Measurements from ENCODE around the gene AQP6. TPM values are rescaled to one million over a fixed set of nuclear protein-coding genes. Genes with fewer than 3 reads are reported as not detected.

AQP6 gene
- total and polyA plus RNA-seq, 9 donors: under 0.01 to 0.08 (median 0.04) TPM; not detected in 6

GRCh38 chr12:49967042-49967776, 5.5 kb upstream of the AQP6 start:
- Histone ChIP-seq H3K4me3 (peak overlapping the region; percentile 4), H3K27me3 (no peaks in the 10 kb centered on the region), H3K9me3 (no peaks in the 10 kb centered on the region), H3K4me1 (ENCODE audit: insufficient read depth) (peaks cover 10% of the 10 kb centered on the region), H3K27ac (no peak overlapping the region), H3K36me3 (no peaks in the 10 kb centered on the region)
- peak; percentile 80 to 93 (median 88) for DNase-seq
- WGBS, 3 donors: 1 to 3% (median 1%) methylated on average over 21 to 40 of the region's 40 CpGs
- intact Hi-C loops (cut with DNase I): loop anchor here (5.0 to 10.0 kb wide), 7 partner anchors 88 to 208 kb away; partner anchors contain the start of gene ASIC1 (in 2 of the 4)
- peak; percentile 68 to 88 (median 84) for TF ChIP-seq CTCF (IDR thresholded peaks at IDR 0.05)
- no peak for TF ChIP-seq POLR2A (IDR thresholded peaks at IDR 0.05)

- no peak for DNase-seq
- H3K36me3 ChIP-seq: no peaks in the 10 kb centered on the region
- TF ChIP-seq EP300 (IDR thresholded peaks at IDR 0.05) (no peak), POLR2A (IDR thresholded peaks at IDR 0.05) (no peak), CTCF (IDR thresholded peaks at IDR 0.05) (no peak)
- intact Hi-C loops (cut with DNase I): loop anchor here (5.0 to 10.0 kb wide), 7 partner anchors 87 to 207 kb away; partner anchors contain the start of gene ASIC1 (in 2 of the 4)
- peaks cover 10% of the 10 kb centered on the region for H3K4me1 ChIP-seq (ENCODE audit: insufficient read depth)
- no peak overlapping the region for H3K27ac ChIP-seq
- 26 to 32% (median 31%) methylated on average over 15 of the region's 15 CpGs for WGBS, 3 donors
- H3K9me3 ChIP-seq: no peaks in the 10 kb centered on the region
- no peaks in the 10 kb centered on the region for H3K27me3 ChIP-seq
- no peak overlapping the region for H3K4me3 ChIP-seq
Observed at GRCh38 chr12:49967777-49968250, 4.9 kb upstream of the AQP6 start.

- no peak overlapping the region for H3K4me3 ChIP-seq
Observed at GRCh38 chr12:49968471-49968870, 4.3 kb upstream of the AQP6 start.

GRCh38 chr12:49969027-49969426, 3.7 kb upstream of the AQP6 start:
- WGBS, 3 donors: 77 to 85% (median 84%) methylated on average over 5 of the region's 5 CpGs
- Histone ChIP-seq H3K4me3 (no peak overlapping the region), H3K36me3 (no peaks in the 10 kb centered on the region), H3K4me1 (ENCODE audit: insufficient read depth) (peaks cover 10% of the 10 kb centered on the region), H3K9me3 (no peaks in the 10 kb centered on the region), H3K27me3 (no peaks in the 10 kb centered on the region), H3K27ac (no peak overlapping the region)
- TF ChIP-seq POLR2A (IDR thresholded peaks at IDR 0.05) (no peak), EP300 (IDR thresholded peaks at IDR 0.05) (no peak), CTCF (IDR thresholded peaks at IDR 0.05) (no peak)
- intact Hi-C loops (cut with DNase I): loop anchor here (5.0 to 10.0 kb wide), 7 partner anchors 86 to 206 kb away; partner anchors contain the start of gene ASIC1 (in 2 of the 4)
- DNase-seq: no peak

More at GRCh38 chr12:49968471-49968870, 4.3 kb upstream of the AQP6 start:
- Histone ChIP-seq H3K9me3 (no peaks in the 10 kb centered on the region), H3K36me3 (no peaks in the 10 kb centered on the region), H3K27ac (no peak overlapping the region), H3K27me3 (no peaks in the 10 kb centered on the region), H3K4me1 (ENCODE audit: insufficient read depth) (peaks cover 10% of the 10 kb centered on the region)
- 89 to 92% (median 90%) methylated on average over 6 of the region's 6 CpGs for WGBS, 3 donors
- TF ChIP-seq CTCF (IDR thresholded peaks at IDR 0.05) (no peak), POLR2A (IDR thresholded peaks at IDR 0.05) (no peak), EP300 (IDR thresholded peaks at IDR 0.05) (no peak)
- DNase-seq: no peak
- intact Hi-C loops (cut with DNase I): loop anchor here (5.0 to 10.0 kb wide), 7 partner anchors 86 to 206 kb away; partner anchors contain the start of gene ASIC1 (in 2 of the 4)
